K562 (cell line): Measurements from ENCODE around the gene GREB1. TPM values are rescaled to one million over a fixed set of nuclear protein-coding genes. Genes with fewer than 3 reads are reported as not detected.

ENCODE experiments used
- ATAC-seq: fragments of 200-7000 bp; cut with Tn5 transposase; 3 replicates; pipeline ENCODE4 v1.9.1; 2020; ENCODE audit warnings: moderate library complexity
- BruUV-seq: library from RNA; stranded (reverse); fragments of 400-500 nt; replicated peaks from 2 replicates; lab custom pipeline; 2021; lab: Mats Ljungman, UMichigan
- CTCF ChIA-PET: fragments of 300-600 bp; formaldehyde crosslinking; extraction: SDS; loops from one replicate; lab custom pipeline; 2021; ENCODE audit warnings: low intra/inter-chr PET ratio; lab: Yijun Ruan, JAX
- POLR2A ChIA-PET: fragments of 300-600, 350-650 bp; sonication (Branson Sonifier 250); formaldehyde crosslinking; extraction: SDS; loops from one replicate; lab custom pipeline; 2021; ENCODE audit warnings: antibody characterized with exemption, inconsistent platforms; lab: Yijun Ruan, JAX
- DNase-seq, 4 experiments: peaks; one replicate each; pipeline versions ENCODE4 v3.0.0 to v3.0.0-alpha.2; 2011 to 2018; ENCODE audit warnings: low spot score in 3 of 4, mixed read lengths in 3 of 4; ENCODE audit errors: extremely low read depth in 1 of 4
- FAIRE-seq: peaks from 2 replicates; lab custom pipeline; 2011; peaks lifted over from hg19 to GRCh38; lab: Jason Lieb, UNC
- H2AFZ ChIP-seq: 2 replicates; pipeline ENCODE4 v1.6.0; 2011; ENCODE audit warnings: low read depth, low read length, control low read depth, inconsistent platforms
- H3K27ac ChIP-seq: fragments of 200-600 bp; 3 replicates; pipeline ENCODE4 v1.8.0; 2011; ENCODE audit warnings: low read depth, mild to moderate bottlenecking, control low read depth, inconsistent platforms, low read length, moderate library complexity, mixed read lengths; ENCODE audit errors: extremely low read depth
- H3K27me3 ChIP-seq, 2 experiments: fragments of 300-600 bp in 1 of 2; 2 replicates in 1 of 2; 3 replicates in 1 of 2; pipeline versions ENCODE4 v1.6.0 to v1.8.0; 2011; ENCODE audit warnings: inconsistent platforms in 2 of 2, low read length in 2 of 2, mild to moderate bottlenecking in 1 of 2, mixed read lengths in 1 of 2, moderate library complexity in 1 of 2; ENCODE audit not compliant: control insufficient read depth in 2 of 2, insufficient read depth in 2 of 2
- H3K36me3 ChIP-seq: fragments of 300-600 bp; 3 replicates; pipeline ENCODE4 v1.8.0; 2011; ENCODE audit warnings: mild to moderate bottlenecking, low read length, inconsistent platforms; ENCODE audit not compliant: control insufficient read depth, insufficient read depth
- H3K4me1 ChIP-seq, 2 experiments: fragments of 200-600 bp in 1 of 2; replicated peaks in 1 of 2; 2 replicates in 1 of 2; 3 replicates in 1 of 2; pipeline versions ENCODE4 v1.5.1 to v1.8.0; 2011; ENCODE audit warnings: inconsistent platforms in 2 of 2, low read length in 2 of 2, mild to moderate bottlenecking in 1 of 2, mixed read lengths in 1 of 2, moderate library complexity in 1 of 2; ENCODE audit not compliant: control insufficient read depth in 2 of 2, insufficient read depth in 2 of 2
- H3K4me2 ChIP-seq: 2 replicates; pipeline ENCODE4 v1.6.1; 2011; ENCODE audit warnings: low read length, control low read depth, inconsistent platforms, mixed read lengths; ENCODE audit not compliant: insufficient read depth
- H3K4me3 ChIP-seq: fragments of 200-600 bp; sonication (generic), shearing (Covaris generic); 2 replicates; pipeline ENCODE4 v1.5.1; 2016; ENCODE audit warnings: control low read depth, inconsistent platforms
- H3K79me2 ChIP-seq: fragments of 200-600 bp; 3 replicates; pipeline ENCODE4 v1.8.0; 2011; ENCODE audit warnings: low read length, inconsistent platforms; ENCODE audit not compliant: control insufficient read depth, insufficient read depth
- H3K9ac ChIP-seq, 2 experiments: 2 replicates each; pipeline versions ENCODE4 v1.6.0 to v1.6.1; 2011; ENCODE audit warnings: low read depth in 2 of 2, low read length in 2 of 2, control low read depth in 1 of 2, inconsistent platforms in 1 of 2, mild to moderate bottlenecking in 1 of 2, mixed read lengths in 1 of 2; ENCODE audit not compliant: insufficient read depth in 1 of 2
- H3K9me1 ChIP-seq: one replicate; pipeline ENCODE4 v1.6.0; 2011; ENCODE audit warnings: inconsistent platforms, mild to moderate bottlenecking, low read length, moderate library complexity; ENCODE audit not compliant: control insufficient read depth, insufficient read depth
- H3K9me3 ChIP-seq: replicated peaks from 2 replicates; pipeline ENCODE4 v1.5.1; 2011; ENCODE audit warnings: low read depth, low read length, inconsistent platforms; ENCODE audit not compliant: control insufficient read depth, insufficient read depth
- H4K20me1 ChIP-seq: replicated peaks from 2 replicates; pipeline ENCODE4 v1.6.1; 2011; ENCODE audit warnings: low read length, inconsistent platforms, mixed read lengths; ENCODE audit not compliant: control insufficient read depth, insufficient read depth
- DLX4 ChIP-seq: fragments of 250-450 bp; sonication (Bioruptor Pico); IDR thresholded peaks from 2 replicates; pipeline ENCODE4 v1.6.1; 2021; ENCODE audit warnings: mild to moderate bottlenecking
- ZBTB11 ChIP-seq, 3 experiments: fragments of 200-800 bp in 1 of 3; fragments of 250-450 bp in 1 of 3; fragments of 450-650 bp in 1 of 3; sonication (Bioruptor Pico) in 1 of 3; sonication (Bioruptor generic) in 1 of 3; formaldehyde crosslinking in 1 of 3; IDR thresholded peaks; 2 replicates each; pipeline versions ENCODE4 v1.6.1 to v1.8.0; 2016 to 2022; ENCODE audit warnings: mild to moderate bottlenecking in 2 of 3, missing genetic modification characterization in 2 of 3, missing compliant biosample characterization in 1 of 3, moderate library complexity in 1 of 3
- ZNF75A ChIP-seq: fragments of 450-650 bp; formaldehyde crosslinking; IDR thresholded peaks from 2 replicates; pipeline ENCODE4 v1.4.0; 2020; ENCODE audit warnings: mild to moderate bottlenecking
- WGBS: fragments of 100-300 bp; shearing (Covaris generic); methylation state at CpG from one replicate; pipeline ENCODE4 v1.1.6; 2016; ENCODE audit warnings: low coverage, mixed read lengths; ENCODE audit not compliant: insufficient coverage; ENCODE audit errors: missing lambda C conversion rate; 5-methylcytosine and 5-hydroxymethylcytosine counted together
- in situ Hi-C: fragments of 300-500 bp; cut with MboI; formaldehyde crosslinking; loops from 4 replicates; pipeline ENCODE4 v1.15.0; 2018; ENCODE audit warnings: inconsistent platforms, mixed read lengths
- intact Hi-C: fragments of 100-400 bp; cut with micrococcal nuclease; formaldehyde crosslinking; loops from 2 replicates; pipeline ENCODE4 v1.14.2; 2022
- polyA plus RNA-seq, 8 experiments: library from polyadenylated mRNA; depleted of rRNA in 4 of 8; stranded (reverse) in 5 of 8; unstranded in 3 of 8; fragments of >200 nt; fragmentation: Nextera tagmentation in 2 of 8; fragmentation: Illumina TruSeq in 1 of 8; extraction: Ambion mirVana in 2 of 8; extraction: Trizol in 1 of 8; gene quantifications; 2 replicates each; pipeline versions ENCODE4 v1.2.1 to v1.2.3, GENCODE V29; 2011 to 2014; ENCODE audit warnings: inconsistent platforms in 1 of 8, missing spikeins in 1 of 8
- total RNA-seq, 7 experiments: library from RNA; depleted of rRNA in 6 of 7; stranded (reverse); fragments of >200 nt in 6 of 7; fragmentation: Illumina TruSeq in 2 of 7; extraction: Trizol in 2 of 7; gene quantifications; 2 replicates each; pipeline versions ENCODE4 v1.2.1 to v1.2.3, GENCODE V29; 2011 to 2021; ENCODE audit warnings: low replicate concordance in 1 of 7

GREB1 gene
- total and polyA plus RNA-seq, 9 of the 15 experiments (the other 6 are each of a cell fraction or from before 2014, with no cell fraction given) = 0.04 to 0.86 (median 0.10) TPM; not detected in 1

GRCh38 chr2:11530864-11531465 lies 2.9 kb upstream of the GREB1 start:
- no peak overlapping the region for H3K27ac ChIP-seq

More at GRCh38 chr2:11530864-11531465, 2.9 kb upstream of the GREB1 start:
- no TSS peak for BruUV-seq
- Histone ChIP-seq H3K79me2 (no peaks in the 10 kb centered on the region), H2AFZ (no peak overlapping the region), H3K27me3 (peaks cover 26 to 45% of the 10 kb centered on the region in 2 experiments), H4K20me1 (no peaks in the 10 kb centered on the region; the same call in 1 of the 2 replicates), H3K36me3 (no peaks in the 10 kb centered on the region), H3K4me1 (no peaks in the 10 kb centered on the region; a peak in 1 of 5 replicates), H3K4me2 (no peak overlapping the region), H3K9me3 (no peaks in the 10 kb centered on the region), H3K9me1 (no peaks in the 10 kb centered on the region)
- WGBS = 16% methylated on average over 6 of the region's 6 CpGs
- in situ Hi-C loops = no loop called here
- DNase-seq = no peak
- ATAC-seq = no peak
- no peak for FAIRE-seq
- CTCF ChIA-PET = no interaction called here
- intact Hi-C loops = no loop called here
- TF ChIP-seq ZBTB11 (CRISPR knock-in tag; IDR thresholded peaks at IDR 0.05) (peak in 1 of 3 experiments; percentile 63; a peak in 1 of 6 replicates), DLX4 (CRISPR knock-in tag) (no peak), ZNF75A (CRISPR knock-in tag) (no peak)
- TF ChIP-seq, all 486 proteins: peak for 1
- POLR2A ChIA-PET = interaction anchor here (0.8 kb wide), 1 partner anchor 365 kb away, joined by 3 read pairs; no protein-coding TSS in a partner anchor
- no peak overlapping the region for H3K9ac ChIP-seq
- H3K4me3 ChIP-seq = no peak overlapping the region
